ENCODE data around the gene DNAJB1. TPM values are rescaled to one million over a fixed set of nuclear protein-coding genes. Genes with fewer than 3 reads are reported as not detected.
A peak's percentile ranks its signal among the peaks of the same experiment; 100 is the strongest.

Gene DNAJB1
- total RNA-seq, 3 donors from 2014 or later = 104 to 110 (median 107) TPM

DNA sequence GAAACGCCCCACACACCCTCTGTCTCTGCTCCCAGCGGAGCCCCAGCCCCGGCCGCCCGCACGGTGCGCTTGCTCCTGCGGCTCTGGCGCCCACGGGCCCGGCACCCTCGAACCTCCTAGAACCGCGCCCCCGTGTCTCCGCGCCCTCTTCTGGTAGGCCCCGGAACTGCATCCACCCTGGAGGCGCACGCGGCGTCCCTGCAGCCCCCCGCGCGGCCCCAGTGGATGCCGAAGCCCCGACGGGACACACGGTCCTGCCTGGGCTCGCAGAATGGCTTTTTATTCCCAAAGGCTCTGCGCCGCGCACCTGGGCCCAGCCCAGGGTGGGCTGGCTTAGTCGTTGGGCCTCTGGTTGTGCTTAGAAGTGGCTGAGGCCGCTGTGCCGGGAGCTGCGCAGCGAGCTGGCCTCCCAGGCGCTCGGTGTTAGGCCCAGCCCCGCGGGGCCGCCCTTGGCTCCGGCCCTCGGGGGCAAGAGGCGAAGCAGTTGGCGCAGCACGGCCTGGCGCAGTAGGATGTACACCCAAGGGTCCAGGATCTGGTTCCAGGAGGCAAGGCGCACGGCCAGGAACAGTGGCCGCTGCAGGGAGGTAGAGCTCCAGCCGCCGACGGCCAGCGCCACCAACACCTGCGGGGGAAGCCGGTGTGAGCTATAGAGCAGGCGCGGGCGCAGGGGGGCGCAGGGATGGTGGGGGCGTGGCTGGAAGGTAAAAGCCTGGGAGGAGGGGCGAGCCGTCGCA is 45.8 kb downstream of the DNAJB1 start:
- TF ChIP-seq, protein P1, sequence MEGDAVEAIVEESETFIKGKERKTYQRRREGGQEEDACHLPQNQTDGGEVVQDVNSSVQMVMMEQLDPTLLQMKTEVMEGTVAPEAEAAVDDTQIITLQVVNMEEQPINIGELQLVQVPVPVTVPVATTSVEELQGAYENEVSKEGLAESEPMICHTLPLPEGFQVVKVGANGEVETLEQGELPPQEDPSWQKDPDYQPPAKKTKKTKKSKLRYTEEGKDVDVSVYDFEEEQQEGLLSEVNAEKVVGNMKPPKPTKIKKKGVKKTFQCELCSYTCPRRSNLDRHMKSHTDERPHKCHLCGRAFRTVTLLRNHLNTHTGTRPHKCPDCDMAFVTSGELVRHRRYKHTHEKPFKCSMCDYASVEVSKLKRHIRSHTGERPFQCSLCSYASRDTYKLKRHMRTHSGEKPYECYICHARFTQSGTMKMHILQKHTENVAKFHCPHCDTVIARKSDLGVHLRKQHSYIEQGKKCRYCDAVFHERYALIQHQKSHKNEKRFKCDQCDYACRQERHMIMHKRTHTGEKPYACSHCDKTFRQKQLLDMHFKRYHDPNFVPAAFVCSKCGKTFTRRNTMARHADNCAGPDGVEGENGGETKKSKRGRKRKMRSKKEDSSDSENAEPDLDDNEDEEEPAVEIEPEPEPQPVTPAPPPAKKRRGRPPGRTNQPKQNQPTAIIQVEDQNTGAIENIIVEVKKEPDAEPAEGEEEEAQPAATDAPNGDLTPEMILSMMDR (IDR thresholded peaks at IDR 0.05) = peak; percentile 98
- Histone ChIP-seq H3K4me3 (no peak overlapping the region), H3K4me1 (ENCODE audit: low read depth) (peaks cover 34% of the 10 kb centered on the region), H3K9me3 (no peaks in the 10 kb centered on the region), H3K36me3 (ENCODE audit: low read depth) (no peaks in the 10 kb centered on the region)
- DNase-seq (peak; percentile 73 to 83 (median 76)), ATAC-seq (peak; percentile 62)
- intact Hi-C loops (cut with DNase I, micrococcal nuclease) = no loop called here

GRCh38 chr19:14471436-14472187 is 46.6 kb downstream of the DNAJB1 start:
- TF ChIP-seq, protein P1 (IDR thresholded peaks at IDR 0.05) = no peak
- ATAC-seq = no peak
- Histone ChIP-seq H3K4me1 (ENCODE audit: low read depth) (peaks cover 34% of the 10 kb centered on the region), H3K36me3 (ENCODE audit: low read depth) (no peaks in the 10 kb centered on the region), H3K9me3 (no peaks in the 10 kb centered on the region), H3K4me3 (no peak overlapping the region)
- intact Hi-C loops (cut with DNase I, micrococcal nuclease) = no loop called here
- no peak for DNase-seq

- H3K9me3 ChIP-seq = no peaks in the 10 kb centered on the region
- no peak for ATAC-seq
- H3K4me1 ChIP-seq (ENCODE audit: low read depth) = peaks cover 27% of the 10 kb centered on the region
- no peak for DNase-seq
- intact Hi-C loops (cut with DNase I, micrococcal nuclease) = no loop called here
- H3K36me3 ChIP-seq (ENCODE audit: low read depth) = no peaks in the 10 kb centered on the region
- H3K4me3 ChIP-seq = no peak overlapping the region
- TF ChIP-seq, protein P1 (IDR thresholded peaks at IDR 0.05) = no peak
These were observed 47.9 kb downstream of the DNAJB1 start for GRCh38 chr19:14470031-14470876.

GRCh38 chr19:14467816-14468215 is 50.4 kb downstream of the DNAJB1 start:
- TF ChIP-seq, protein P1 (IDR thresholded peaks at IDR 0.05) = no peak
- no peak for ATAC-seq

DNA sequence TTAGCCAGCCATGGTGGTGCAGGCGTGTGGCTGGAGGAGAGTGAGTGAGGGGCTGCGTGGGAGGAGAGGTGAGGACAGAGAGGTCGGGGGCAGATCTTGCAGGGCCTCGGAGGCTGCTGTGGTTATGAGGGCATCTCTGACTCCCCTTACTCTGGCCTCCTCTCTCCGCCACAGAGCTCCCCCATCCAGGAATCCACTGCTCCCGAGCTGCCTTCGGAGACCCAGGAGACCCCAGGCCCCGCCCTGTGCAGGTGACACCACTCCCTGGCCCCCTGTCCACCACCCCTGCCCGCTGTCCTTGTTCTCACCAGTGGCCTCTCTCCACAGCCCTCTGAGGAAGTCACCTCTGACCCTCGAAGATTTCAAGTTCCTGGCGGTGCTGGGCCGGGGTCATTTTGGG is 50.8 kb downstream of the DNAJB1 start:
- no peak overlapping the region for H3K4me3 ChIP-seq
- intact Hi-C loops (cut with DNase I, micrococcal nuclease) = no loop called here
- TF ChIP-seq, protein P1 (IDR thresholded peaks at IDR 0.05) = no peak
- no peaks in the 10 kb centered on the region for H3K9me3 ChIP-seq
- DNase-seq (no peak), ATAC-seq (no peak)
- H3K4me1 ChIP-seq (ENCODE audit: low read depth) = peaks cover 5% of the 10 kb centered on the region
- no peaks in the 10 kb centered on the region for H3K36me3 ChIP-seq (ENCODE audit: low read depth)

More at GRCh38 chr19:14467816-14468215, 50.4 kb downstream of the DNAJB1 start:
- no peak overlapping the region for H3K4me3 ChIP-seq
- H3K9me3 ChIP-seq = no peaks in the 10 kb centered on the region
- H3K4me1 ChIP-seq (ENCODE audit: low read depth) = peaks cover 9% of the 10 kb centered on the region
- no peak for DNase-seq
- intact Hi-C loops (cut with DNase I, micrococcal nuclease) = no loop called here
- no peaks in the 10 kb centered on the region for H3K36me3 ChIP-seq (ENCODE audit: low read depth)

Measured in mucosa of descending colon (tissue), 3 donors.